GM18502 (cell line): ENCODE measurements around the gene MRPL33.

Experiments used
- ATAC-seq: cut with Tn5 transposase; IDR thresholded peaks from one replicate; pipeline ENCODE4 v1.9.1; 2021; ENCODE audit warnings: mild to moderate bottlenecking; ENCODE audit not compliant: unreplicated experiment, poor library complexity

MRPL33 gene

DNA sequence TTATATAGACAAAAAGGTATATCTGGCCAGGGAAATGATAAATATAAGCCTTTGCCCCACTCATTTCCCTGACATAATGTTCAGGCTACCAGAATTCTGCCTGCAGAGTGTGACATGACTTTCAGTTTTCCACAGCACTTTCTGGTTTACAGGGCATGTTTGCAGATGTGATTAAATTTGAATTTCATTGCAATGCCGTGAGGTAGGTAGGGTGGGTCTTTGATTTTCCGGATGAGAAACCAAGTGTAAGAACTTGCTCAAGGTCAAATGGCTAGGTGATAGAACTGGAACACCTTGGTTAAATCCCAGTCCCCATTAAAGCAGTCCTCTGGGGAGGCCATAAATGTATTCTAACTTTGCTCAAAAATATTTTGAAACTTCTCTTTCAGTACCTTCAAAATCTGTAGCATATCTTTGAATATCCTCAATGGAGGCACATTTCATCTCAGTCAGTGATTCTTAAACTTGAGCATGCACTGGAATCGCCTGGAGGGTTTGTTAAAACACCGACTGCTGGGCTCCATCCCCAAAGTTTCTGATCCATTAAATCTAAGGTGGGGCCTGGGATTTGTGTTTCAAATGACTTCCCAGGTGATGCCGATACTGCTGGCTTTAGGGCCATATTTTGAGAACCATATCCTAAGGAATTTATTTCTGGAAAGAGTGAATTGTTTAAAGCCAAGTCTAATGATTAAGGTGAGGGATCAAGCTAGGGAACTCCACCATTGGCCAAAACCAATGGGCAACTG is 35.0 kb downstream of the MRPL33 start:
- ATAC-seq: no peak

- no peak for ATAC-seq
These were observed 36.0 kb downstream of the MRPL33 start for GRCh38 chr2:27807476-27807875.

GRCh38 chr2:27808418-27808817 is 36.9 kb downstream of the MRPL33 start:
- no peak for ATAC-seq

GRCh38 chr2:27808984-27809383 is 37.5 kb downstream of the MRPL33 start:
- ATAC-seq: no peak

- ATAC-seq: no peak
These were observed 38.3 kb downstream of the MRPL33 start for GRCh38 chr2:27809761-27810241.

- ATAC-seq: no peak
These were observed 38.9 kb downstream of the MRPL33 start for GRCh38 chr2:27810455-27810854.

GRCh38 chr2:27811768-27812167 is 40.2 kb downstream of the MRPL33 start:
- no peak for ATAC-seq

DNA sequence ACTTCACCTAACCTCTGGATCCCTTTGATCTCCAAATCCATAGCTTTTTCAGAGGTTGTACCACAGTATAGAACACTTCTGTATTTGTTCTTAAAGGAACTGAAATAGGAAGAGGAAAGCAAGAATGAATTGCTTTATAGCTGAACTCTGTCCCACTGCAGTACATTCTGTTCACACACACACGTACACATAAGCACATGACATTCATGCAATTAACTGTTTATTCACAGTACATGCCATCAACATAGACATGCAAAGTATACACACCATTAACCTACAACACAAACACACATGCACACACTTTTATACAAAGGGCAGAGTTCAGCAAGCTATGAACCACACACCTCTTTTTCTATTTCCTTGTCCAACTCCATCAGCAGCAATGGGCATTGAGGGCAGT is 43.2 kb downstream of the MRPL33 start:
- ATAC-seq: no peak

GRCh38 chr2:27815860-27816438 is 44.4 kb downstream of the MRPL33 start:
- ATAC-seq: no peak

DNA sequence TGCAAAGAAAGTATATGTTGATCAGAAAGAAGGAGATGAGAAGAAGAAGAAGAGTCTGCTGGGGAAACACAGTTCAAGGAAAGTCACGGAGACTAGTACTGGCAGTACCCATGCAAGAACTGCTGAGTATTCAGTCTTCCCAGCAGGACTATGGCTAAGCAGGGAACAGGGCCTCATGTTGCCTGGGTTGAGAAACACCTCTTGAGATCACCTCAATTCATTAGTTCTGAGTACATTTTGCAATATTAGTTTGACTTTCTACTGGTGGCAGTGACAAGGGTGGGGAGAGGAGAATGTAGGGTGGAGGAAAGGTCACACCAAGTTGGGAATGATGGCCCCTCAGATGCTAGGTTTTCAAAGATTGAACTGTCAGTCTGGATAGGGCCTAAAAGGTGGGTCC is 50.5 kb downstream of the MRPL33 start:
- no peak for ATAC-seq

DNA sequence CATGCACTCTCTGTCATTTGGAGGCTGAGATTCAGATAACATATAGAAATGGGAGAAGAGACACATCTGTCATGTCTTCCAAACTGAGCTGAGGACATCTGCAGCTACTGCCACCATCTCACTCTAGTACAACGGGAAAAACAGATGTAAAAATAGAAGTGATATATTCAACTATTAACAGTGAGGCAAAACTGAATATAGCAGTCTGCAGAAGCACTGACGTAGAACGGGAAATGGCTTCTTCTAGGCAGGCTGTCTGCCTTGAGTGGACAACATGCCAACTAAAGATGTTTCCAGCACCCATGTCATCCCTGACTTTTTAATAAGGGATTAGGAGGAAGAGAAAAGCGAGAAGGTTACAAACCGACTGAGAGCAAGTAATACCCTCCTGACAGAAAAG is 51.6 kb downstream of the MRPL33 start:
- no peak for ATAC-seq

DNA sequence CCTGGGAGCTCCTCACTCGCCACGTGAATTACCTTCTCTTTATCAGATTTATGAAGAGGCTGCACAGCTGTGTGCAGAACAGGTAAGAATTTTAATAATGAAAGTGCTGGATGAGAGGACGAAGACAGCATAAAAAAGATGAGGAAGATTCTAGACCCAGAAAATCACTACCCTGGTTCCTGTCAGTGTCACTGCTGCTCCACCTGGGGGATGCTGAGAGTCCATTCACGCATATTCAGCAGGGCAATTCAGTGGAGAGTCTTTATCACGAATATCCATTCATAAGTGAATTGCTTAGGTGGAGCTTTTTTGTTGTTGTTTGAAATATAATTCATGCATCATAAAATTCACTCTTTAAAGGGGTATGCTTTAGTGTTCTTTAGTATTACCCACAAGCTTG is 52.0 kb downstream of the MRPL33 start:
- no peak for ATAC-seq

- ATAC-seq: no peak
These were observed 52.9 kb downstream of the MRPL33 start for GRCh38 chr2:27824401-27824800.

DNA sequence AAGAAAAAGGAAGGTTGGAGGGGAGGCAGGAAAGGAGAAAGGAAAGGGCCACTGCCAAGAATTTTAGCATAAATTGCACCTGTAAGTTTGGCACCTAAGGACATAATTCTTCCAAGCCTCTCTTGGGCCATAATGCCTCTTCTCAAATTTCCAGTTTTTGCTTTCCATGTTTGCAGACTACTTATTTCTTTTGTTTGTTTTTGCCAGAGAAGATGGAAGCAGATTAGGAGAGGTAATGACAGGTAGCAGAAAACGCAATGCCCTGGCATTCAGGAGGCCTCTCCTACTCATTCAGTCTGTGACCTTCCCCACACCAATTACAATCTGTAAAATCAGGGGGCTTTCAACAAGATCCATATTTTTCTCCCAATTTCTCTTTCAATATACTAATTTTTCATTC is 56.8 kb downstream of the MRPL33 start:
- no peak for ATAC-seq
